AG04450 (cell line): ENCODE measurements around the gene NGB. TPM values are rescaled to one million over a fixed set of nuclear protein-coding genes. Genes with fewer than 3 reads are reported as not detected.

Experiments
- CTCF ChIA-PET: fragments of 300-600, 350-600 bp; formaldehyde crosslinking; extraction: SDS; loops from one replicate; lab custom pipeline; 2022; ENCODE audit warnings: antibody characterized with exemption, inconsistent platforms; lab: Charles Lee
- POLR2A ChIA-PET: fragments of 350-600 bp; formaldehyde crosslinking; extraction: SDS; loops from one replicate; lab custom pipeline; 2021; ENCODE audit warnings: antibody characterized with exemption, inconsistent platforms; lab: Yijun Ruan, JAX
- DNase-seq: peaks from one replicate; pipeline ENCODE4 v3.0.0-alpha.2; 2011; ENCODE audit warnings: low read depth, low spot score
- H3K27ac ChIP-seq: one replicate; pipeline ENCODE4 v1.5.1; 2012; ENCODE audit warnings: low read depth, low read length, control low read depth
- H3K27me3 ChIP-seq: one replicate; pipeline ENCODE4 v1.6.0; 2012; ENCODE audit warnings: low read length; ENCODE audit not compliant: control insufficient read depth, insufficient read depth
- H3K4me3 ChIP-seq: 2 replicates; pipeline ENCODE4 v1.5.1; 2011; ENCODE audit warnings: mild to moderate bottlenecking, low read depth, low read length, control low read depth
- H3K9me3 ChIP-seq: 2 replicates; pipeline ENCODE4 v1.5.1; 2012; ENCODE audit warnings: low read length; ENCODE audit not compliant: control insufficient read depth, insufficient read depth
- CTCF ChIP-seq: IDR thresholded peaks from 2 replicates; pipeline ENCODE4 v1.5.1; 2011; ENCODE audit warnings: low read depth, low read length, control low read depth, inconsistent platforms
- polyA plus RNA-seq: library from polyadenylated mRNA; depleted of rRNA; stranded (reverse); fragments of >200 nt; gene quantifications from 2 replicates; pipeline ENCODE4 v1.2.3, GENCODE V29; 2011

The NGB gene
- polyA plus RNA-seq, 1 experiment, result not detected

GRCh38 chr14:77258566-77258965, 12.4 kb downstream of the NGB start:
- Histone ChIP-seq H3K27me3 (peaks cover 19% of the 10 kb centered on the region), H3K4me3 (no peak overlapping the region), H3K9me3 (no peaks in the 10 kb centered on the region; the same call in 1 of the 2 replicates), H3K27ac (no peak overlapping the region)
- DNase-seq, result no peak
- TF ChIP-seq CTCF, result no peak
- CTCF ChIA-PET, result no interaction called here
- POLR2A ChIA-PET, result no interaction called here

- H3K9me3 ChIP-seq, result no peaks in the 10 kb centered on the region; the same call in 1 of the 2 replicates
- H3K27ac ChIP-seq, result no peak overlapping the region
- H3K4me3 ChIP-seq, result no peak overlapping the region
- ChIA-PET POLR2A (no interaction called here), CTCF (no interaction called here)
- no peak for TF ChIP-seq CTCF
- DNase-seq, result no peak
- H3K27me3 ChIP-seq, result peaks cover 13% of the 10 kb centered on the region
Measured at GRCh38 chr14:77257700-77258099, 13.3 kb downstream of the NGB start.

- no peak for TF ChIP-seq CTCF
- no peaks in the 10 kb centered on the region; the same call in 1 of the 2 replicates for H3K9me3 ChIP-seq
- ChIA-PET CTCF (no interaction called here), POLR2A (no interaction called here)
- H3K4me3 ChIP-seq, result no peak overlapping the region
- H3K27me3 ChIP-seq, result peaks cover 13% of the 10 kb centered on the region
- DNase-seq, result no peak
- H3K27ac ChIP-seq, result no peak overlapping the region
Measured at GRCh38 chr14:77256694-77257093, 14.3 kb downstream of the NGB start.

GRCh38 chr14:77253333-77254190, 17.4 kb downstream of the NGB start:
- ChIA-PET CTCF (no interaction called here), POLR2A (no interaction called here)
- no peak for TF ChIP-seq CTCF
- no peak for DNase-seq
- Histone ChIP-seq H3K27ac (no peak overlapping the region), H3K27me3 (peaks cover 4% of the 10 kb centered on the region), H3K9me3 (no peaks in the 10 kb centered on the region; the same call in 1 of the 2 replicates), H3K4me3 (no peak overlapping the region)

GRCh38 chr14:77251870-77252269, 19.1 kb downstream of the NGB start:
- CTCF ChIA-PET, result no interaction called here
- Histone ChIP-seq H3K27me3 (peaks cover 3% of the 10 kb centered on the region), H3K27ac (no peak overlapping the region), H3K9me3 (no peaks in the 10 kb centered on the region; the same call in 1 of the 2 replicates), H3K4me3 (no peak overlapping the region)
- TF ChIP-seq CTCF, result no peak
- no peak for DNase-seq
- POLR2A ChIA-PET, result no interaction called here
